OCI-LY7 (cell line): ENCODE measurements around the gene HSPA4L. TPM values are rescaled to one million over a fixed set of nuclear protein-coding genes. Genes with fewer than 3 reads are reported as not detected.

Experiments used
- BruUV-seq: library from RNA; stranded (reverse); fragments of 400-500 nt; replicated peaks from 2 replicates; lab custom pipeline; 2021; lab: Mats Ljungman, UMichigan
- CTCF ChIA-PET: fragments of 300-600 bp; sonication (Branson Sonifier 250); formaldehyde crosslinking; loops from one replicate; lab custom pipeline; 2022; ENCODE audit warnings: antibody characterized with exemption; ENCODE audit not compliant: unreplicated experiment; lab: Charles Lee
- POLR2A ChIA-PET: fragments of 300-600 bp; sonication (Branson Sonifier 250); formaldehyde crosslinking; loops from one replicate; lab custom pipeline; 2022; ENCODE audit warnings: antibody characterized with exemption; lab: Charles Lee
- DNase-seq: peaks from one replicate; pipeline ENCODE4 v3.0.0-alpha.2; 2015; ENCODE audit warnings: low spot score
- H2AFZ ChIP-seq: fragments of 200-600 bp; sonication (generic), shearing (Covaris generic); 2 replicates; pipeline ENCODE4 v1.6.1; 2014; ENCODE audit warnings: mild to moderate bottlenecking, antibody characterized with exemption, low read length, moderate library complexity
- H3K27ac ChIP-seq: fragments of 200-600 bp; sonication (generic); 2 replicates; pipeline ENCODE4 v1.5.1; 2014; ENCODE audit warnings: mixed run types, low read depth, mild to moderate bottlenecking, moderate library complexity, low read length, inconsistent platforms; ENCODE audit not compliant: poor library complexity, severe bottlenecking
- H3K36me3 ChIP-seq: fragments of 200-600 bp; sonication (generic); 2 replicates; pipeline ENCODE4 v1.6.1; 2014; ENCODE audit warnings: mild to moderate bottlenecking, antibody characterized with exemption, low read length, moderate library complexity, mixed read lengths; ENCODE audit not compliant: insufficient read depth
- H3K4me1 ChIP-seq: fragments of 200-600 bp; sonication (generic); 2 replicates; pipeline ENCODE4 v1.5.1; 2014; ENCODE audit warnings: mild to moderate bottlenecking, low read length; ENCODE audit not compliant: insufficient read depth, poor library complexity, severe bottlenecking
- H3K4me2 ChIP-seq: fragments of 200-600 bp; sonication (generic); 2 replicates; pipeline ENCODE4 v1.6.1; 2014; ENCODE audit warnings: mild to moderate bottlenecking, low read length
- H3K4me3 ChIP-seq: fragments of 200-600 bp; sonication (generic); 2 replicates; pipeline ENCODE4 v1.5.1; 2014; ENCODE audit warnings: mild to moderate bottlenecking, low read depth, low read length; ENCODE audit not compliant: poor library complexity, severe bottlenecking
- H3K79me2 ChIP-seq: fragments of 200-600 bp; sonication (generic); 2 replicates; pipeline ENCODE4 v1.6.1; 2016; ENCODE audit warnings: low read depth, mild to moderate bottlenecking, low read length, moderate library complexity, mixed read lengths; ENCODE audit not compliant: insufficient read depth
- H3K9me2 ChIP-seq: fragments of 200-600 bp; sonication (generic); 2 replicates; pipeline ENCODE4 v1.6.1; 2016; ENCODE audit warnings: mild to moderate bottlenecking, low read length, mixed read lengths; ENCODE audit not compliant: insufficient read depth
- H3K9me3 ChIP-seq: fragments of 200-600 bp; sonication (generic); 2 replicates; pipeline ENCODE4 v1.6.1; 2014; ENCODE audit warnings: mild to moderate bottlenecking, mixed run types, low read length, mixed read lengths
- H4K20me1 ChIP-seq: fragments of 200-600 bp; sonication (generic); 2 replicates; pipeline ENCODE4 v1.6.1; 2014; ENCODE audit warnings: mild to moderate bottlenecking, antibody characterized with exemption, low read length, moderate library complexity, mixed read lengths; ENCODE audit not compliant: insufficient read depth
- EZH2phosphoT487 ChIP-seq: fragments of 200-600 bp; sonication (generic); IDR thresholded peaks from 2 replicates; pipeline ENCODE4 v1.6.1; 2018; ENCODE audit warnings: low read depth, borderline replicate concordance, mild to moderate bottlenecking, mixed run types, antibody characterized with exemption, low read length, moderate library complexity, mixed read lengths
- intact Hi-C: fragments of 100-400 bp; cut with micrococcal nuclease; formaldehyde crosslinking; loops from one replicate; pipeline ENCODE4 v1.10.0; 2022; ENCODE audit not compliant: unreplicated experiment
- total RNA-seq, 2 experiments: library from RNA; depleted of rRNA in 1 of 2; stranded (reverse); fragments of >200 nt in 1 of 2; shearing (Covaris generic) in 1 of 2; gene quantifications; 2 replicates each; pipeline ENCODE4 v1.2.3, GENCODE V29; 2014 to 2022
- TF ChIP-seq, protein P1 (sequence below): fragments of 200-600 bp; sonication (generic); conservative IDR thresholded peaks from 2 replicates; pipeline ENCODE4 v1.5.1; 2014; ENCODE audit warnings: mild to moderate bottlenecking, antibody characterized with exemption, low read length, moderate library complexity, mixed read lengths

Gene HSPA4L
- total RNA-seq, 2 experiments from 2014 or later: not detected

DNA sequence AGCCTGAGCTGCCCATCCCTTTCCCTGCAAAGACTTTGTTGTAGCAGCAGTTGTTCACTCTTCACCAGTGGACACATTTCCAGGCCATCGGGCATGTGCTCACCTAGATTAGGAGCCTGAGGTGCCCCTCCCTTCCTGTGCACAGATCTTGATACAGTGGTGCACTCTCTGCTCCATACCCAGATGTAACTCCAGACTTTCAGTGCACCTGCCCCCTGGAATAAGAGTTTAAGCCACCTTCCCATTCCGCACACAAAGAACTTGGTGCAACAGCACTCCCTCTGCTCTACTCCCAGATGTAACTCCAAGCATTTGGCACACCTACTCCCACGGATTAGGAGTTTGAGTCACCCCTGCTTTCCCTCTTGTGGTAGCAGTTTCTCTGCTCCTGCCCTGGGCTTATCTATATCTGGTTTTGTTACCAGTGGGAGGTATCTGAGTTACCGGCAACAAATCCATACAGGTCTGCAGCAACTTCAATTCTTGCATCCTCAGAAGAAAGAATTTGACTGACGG is 62.5 kb downstream of the HSPA4L start:
- Histone ChIP-seq H3K4me1 (no peaks in the 10 kb centered on the region), H3K36me3 (no peaks in the 10 kb centered on the region), H2AFZ (no peak overlapping the region), H4K20me1 (no peaks in the 10 kb centered on the region), H3K27ac (no peak overlapping the region), H3K9me2 (no peaks in the 10 kb centered on the region), H3K79me2 (no peaks in the 10 kb centered on the region), H3K4me3 (no peak overlapping the region), H3K4me2 (no peak overlapping the region), H3K9me3 (peaks cover 4% of the 10 kb centered on the region)
- CTCF ChIA-PET: no interaction called here
- no peak for TF ChIP-seq EZH2phosphoT487
- no TSS peak for BruUV-seq
- intact Hi-C loops: no loop called here
- POLR2A ChIA-PET: no interaction called here
- DNase-seq: no peak

DNA sequence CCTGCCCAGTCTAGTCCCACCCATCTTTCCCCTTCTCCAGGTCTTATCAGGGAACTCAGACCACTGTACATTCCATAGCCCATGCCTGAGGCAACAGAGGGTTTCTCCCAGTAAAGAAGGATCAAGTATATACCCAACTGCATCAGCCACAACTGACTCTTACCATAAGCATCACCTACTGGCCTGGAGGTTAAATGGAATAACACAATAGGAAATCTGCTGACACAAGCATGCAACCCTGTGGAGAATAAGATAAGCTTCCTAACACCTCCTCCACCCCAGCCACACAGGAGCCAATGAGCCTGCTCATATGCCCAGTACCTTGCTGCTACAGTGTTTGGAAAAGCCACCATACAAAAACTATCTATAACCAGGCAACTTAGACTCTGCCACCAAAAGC is 63.9 kb downstream of the HSPA4L start:
- POLR2A ChIA-PET: interaction anchor here (0.6 kb wide), 1 partner anchor 162 kb away, joined by 3 read pairs; no protein-coding TSS in a partner anchor
- H4K20me1 ChIP-seq: no peaks in the 10 kb centered on the region

DNA sequence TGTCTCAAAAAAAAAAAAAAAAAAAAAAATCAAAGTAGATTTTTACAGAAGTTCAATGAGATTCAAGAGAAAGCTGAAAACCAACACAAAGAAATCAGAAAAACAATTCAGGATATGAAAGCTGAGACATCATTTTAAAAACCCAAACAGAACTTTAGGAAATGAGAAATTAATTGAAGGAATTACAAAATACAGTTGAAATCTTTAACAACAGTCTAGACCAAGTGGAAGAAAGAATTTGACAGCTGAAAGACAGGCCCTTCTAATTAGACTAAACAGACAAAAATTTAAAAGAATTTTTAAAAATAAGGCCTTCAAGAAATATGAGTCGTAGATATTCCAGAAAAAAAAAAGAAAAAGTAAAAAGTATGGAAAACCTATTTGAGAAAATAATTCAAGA is 64.6 kb downstream of the HSPA4L start:
- DNase-seq: no peak
- Histone ChIP-seq H3K79me2 (no peaks in the 10 kb centered on the region), H3K4me3 (no peak overlapping the region), H3K9me2 (no peaks in the 10 kb centered on the region), H3K36me3 (no peaks in the 10 kb centered on the region), H2AFZ (no peak overlapping the region), H3K4me2 (no peak overlapping the region), H4K20me1 (no peaks in the 10 kb centered on the region), H3K4me1 (no peaks in the 10 kb centered on the region), H3K27ac (no peak overlapping the region), H3K9me3 (peaks cover 17% of the 10 kb centered on the region)
- ChIA-PET CTCF (no interaction called here), POLR2A (interaction anchor here (0.6 kb wide), 3 partner anchors 9 to 248 kb away, joined by 3 read pairs; no protein-coding TSS in a partner anchor)
- intact Hi-C loops: no loop called here
- BruUV-seq: no TSS peak
- no peak for TF ChIP-seq EZH2phosphoT487
- TF ChIP-seq, protein P1, sequence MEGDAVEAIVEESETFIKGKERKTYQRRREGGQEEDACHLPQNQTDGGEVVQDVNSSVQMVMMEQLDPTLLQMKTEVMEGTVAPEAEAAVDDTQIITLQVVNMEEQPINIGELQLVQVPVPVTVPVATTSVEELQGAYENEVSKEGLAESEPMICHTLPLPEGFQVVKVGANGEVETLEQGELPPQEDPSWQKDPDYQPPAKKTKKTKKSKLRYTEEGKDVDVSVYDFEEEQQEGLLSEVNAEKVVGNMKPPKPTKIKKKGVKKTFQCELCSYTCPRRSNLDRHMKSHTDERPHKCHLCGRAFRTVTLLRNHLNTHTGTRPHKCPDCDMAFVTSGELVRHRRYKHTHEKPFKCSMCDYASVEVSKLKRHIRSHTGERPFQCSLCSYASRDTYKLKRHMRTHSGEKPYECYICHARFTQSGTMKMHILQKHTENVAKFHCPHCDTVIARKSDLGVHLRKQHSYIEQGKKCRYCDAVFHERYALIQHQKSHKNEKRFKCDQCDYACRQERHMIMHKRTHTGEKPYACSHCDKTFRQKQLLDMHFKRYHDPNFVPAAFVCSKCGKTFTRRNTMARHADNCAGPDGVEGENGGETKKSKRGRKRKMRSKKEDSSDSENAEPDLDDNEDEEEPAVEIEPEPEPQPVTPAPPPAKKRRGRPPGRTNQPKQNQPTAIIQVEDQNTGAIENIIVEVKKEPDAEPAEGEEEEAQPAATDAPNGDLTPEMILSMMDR: no peak

More for the DNA sequence above, 63.9 kb downstream of the HSPA4L start:
- Histone ChIP-seq H3K4me1 (no peaks in the 10 kb centered on the region), H3K4me2 (no peak overlapping the region), H3K27ac (no peak overlapping the region), H2AFZ (no peak overlapping the region), H3K36me3 (no peaks in the 10 kb centered on the region), H3K4me3 (no peak overlapping the region), H3K79me2 (no peaks in the 10 kb centered on the region), H3K9me2 (no peaks in the 10 kb centered on the region), H3K9me3 (peaks cover 17% of the 10 kb centered on the region)
- intact Hi-C loops: no loop called here
- DNase-seq: no peak
- TF ChIP-seq, protein P1: no peak
- no peak for TF ChIP-seq EZH2phosphoT487
- no TSS peak for BruUV-seq
- CTCF ChIA-PET: interaction anchor here (0.5 to 0.6 kb wide), 2 partner anchors 63 to 494 kb away, joined by 3 read pairs; no protein-coding TSS in a partner anchor
